Measurements from ENCODE around the gene GLRA3.

DNA sequence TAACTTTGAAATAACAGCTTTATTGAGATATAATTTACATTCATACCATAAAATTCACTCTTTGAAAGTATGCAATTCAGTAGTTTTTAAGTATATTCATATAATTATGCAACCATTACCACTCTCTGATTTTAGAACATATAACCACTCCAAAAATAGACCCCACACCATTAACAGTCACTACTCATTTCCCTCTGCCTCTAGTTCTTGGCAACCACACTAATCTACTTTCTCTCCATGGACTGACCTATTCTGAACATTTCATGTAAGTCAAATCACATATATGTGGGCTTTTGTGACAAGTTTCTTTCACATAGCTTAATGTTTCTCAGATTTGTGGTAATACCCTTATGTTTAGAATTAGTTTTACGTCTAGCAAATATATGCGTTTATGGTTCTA, 19.5 kb upstream of the GLRA3 start:
- TF ChIP-seq ZNF274 (IDR thresholded peaks at IDR 0.05; ENCODE audit: low read depth, low read length) (no peak), YY1 (IDR thresholded peaks at IDR 0.05; ENCODE audit: insufficient read depth, insufficient read length) (no peak)

Measured in NT2/D1 (cell line).